Measurements from ENCODE around the gene ARHGEF33.

DNA sequence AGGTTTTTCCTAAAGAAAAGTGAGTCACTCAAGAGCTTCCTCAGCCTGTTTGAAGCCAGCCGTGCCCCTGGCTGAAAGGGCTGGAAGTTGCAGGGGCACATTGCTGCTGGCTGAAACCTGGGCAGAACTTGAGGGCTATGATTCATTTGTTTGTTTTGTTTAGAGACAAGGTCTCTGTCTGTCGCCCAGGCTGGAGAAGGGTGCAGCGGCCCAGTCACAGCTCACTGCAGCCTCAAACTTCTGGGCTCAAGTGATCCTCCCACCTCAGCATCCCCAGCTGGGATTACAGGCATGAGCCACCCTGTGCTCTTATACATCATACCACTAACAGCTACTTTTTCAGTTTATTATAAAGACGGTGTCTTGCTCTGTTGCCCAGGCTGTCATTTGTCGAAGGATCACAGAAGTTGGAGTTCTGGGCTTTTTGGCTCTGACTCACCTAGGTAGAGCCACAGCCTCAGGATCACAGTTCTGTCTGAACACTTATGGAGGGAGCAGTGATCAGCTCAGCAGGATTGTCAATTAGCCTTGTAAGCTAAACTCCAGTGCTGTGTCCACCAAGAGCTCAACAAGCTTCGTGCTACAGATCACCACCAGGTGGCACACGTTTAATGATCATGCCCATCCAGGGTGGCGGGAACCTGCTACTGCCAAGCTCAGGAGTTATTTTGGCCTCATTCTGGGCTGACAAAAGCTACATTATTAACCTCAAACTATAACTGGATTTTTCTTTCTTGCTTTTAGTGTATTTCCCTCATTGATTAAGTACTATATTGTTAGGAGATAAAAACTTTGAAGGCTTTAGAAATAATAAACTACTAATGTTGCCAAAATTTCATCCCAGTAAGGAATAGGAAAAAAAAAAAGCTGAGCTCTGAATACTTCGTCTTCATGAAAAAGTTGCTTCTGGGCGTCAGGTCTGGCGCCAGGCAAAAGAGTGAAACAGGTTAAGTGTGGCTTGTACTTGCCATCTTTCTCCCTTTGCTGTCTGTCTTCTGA is 57.9 kb downstream of the ARHGEF33 start:
- no peak for TF ChIP-seq POLR2A (IDR thresholded peaks at IDR 0.05)
- TF ChIP-seq POLR2AphosphoS5 (IDR thresholded peaks at IDR 0.05) = no peak
